K562 (cell line): Measurements from ENCODE around the gene ACTN1.

Experiments
- BCLAF1 ChIP-seq, 2 experiments: fragments of 450-650 bp in 1 of 2; IDR thresholded peaks; 2 replicates each; pipeline ENCODE4 v1.6.1; 2011 to 2017; ENCODE audit warnings: low read depth in 2 of 2, antibody characterized with exemption in 1 of 2, borderline replicate concordance in 1 of 2, low read length in 1 of 2, mild to moderate bottlenecking in 1 of 2, mixed read lengths in 1 of 2; ENCODE audit not compliant: control insufficient read depth in 1 of 2
- CTCF ChIP-seq, 3 experiments: IDR thresholded peaks in 2 of 3; conservative IDR thresholded peaks in 1 of 3; 2 replicates each; pipeline ENCODE4 v1.5.1; 2011 to 2012; ENCODE audit warnings: low read length in 3 of 3, mild to moderate bottlenecking in 3 of 3, control low read depth in 2 of 3, improper control_type of control experiment in 1 of 3, inconsistent platforms in 1 of 3, low read depth in 1 of 3, mixed read lengths in 1 of 3, moderate library complexity in 1 of 3; ENCODE audit not compliant: insufficient read depth in 2 of 3
- EZH2 ChIP-seq: IDR thresholded peaks from 2 replicates; pipeline ENCODE4 v1.6.1; 2012; ENCODE audit warnings: low read depth, mild to moderate bottlenecking, inconsistent platforms, low read length, borderline replicate concordance
- IRF1 ChIP-seq: sonication (generic); formaldehyde crosslinking; IDR thresholded peaks from 2 replicates; pipeline ENCODE4 v1.8.0; 2022; ENCODE audit warnings: missing genetic modification reagents, mild to moderate bottlenecking, borderline replicate concordance
- MLLT1 ChIP-seq, 2 experiments: fragments of 450-650 bp; IDR thresholded peaks; 2 replicates each; pipeline ENCODE4 v1.6.1; 2016
- MTF1 ChIP-seq: fragments of 250-450 bp; sonication (Bioruptor Pico); IDR thresholded peaks from 2 replicates; pipeline ENCODE4 v1.9.0; 2021; ENCODE audit warnings: moderate library complexity, mild to moderate bottlenecking, inconsistent platforms, borderline replicate concordance
- NR3C1 ChIP-seq: sonication (generic); formaldehyde crosslinking; IDR thresholded peaks from 2 replicates; pipeline ENCODE4 v1.8.1; 2022; ENCODE audit warnings: missing genetic modification reagents
- PATZ1 ChIP-seq: fragments of 250-450 bp; sonication (Bioruptor Pico); IDR thresholded peaks from 2 replicates; pipeline ENCODE4 v1.5.0; 2020; ENCODE audit warnings: mild to moderate bottlenecking, borderline replicate concordance
- TRIM28 ChIP-seq: fragments of 450-650 bp; IDR thresholded peaks from 2 replicates; pipeline ENCODE4 v1.6.1; 2017
- ZNF695 ChIP-seq: fragments of 450-650 bp; formaldehyde crosslinking; IDR thresholded peaks from 2 replicates; pipeline ENCODE4 v1.4.0; 2020; ENCODE audit warnings: mild to moderate bottlenecking, moderate library complexity

- no peak for TF ChIP-seq ZNF695
- TF ChIP-seq MLLT1 (IDR thresholded peaks at IDR 0.05) = peak in 1 of 2 experiments; percentile 70; a peak in 1 of 4 replicates
- no peak for TF ChIP-seq MTF1
- no peak for TF ChIP-seq CTCF (IDR thresholded peaks at IDR 0.05 in 2 of 3, conservative IDR thresholded peaks at IDR 0.05 in 1 of 3; ENCODE audit: insufficient read depth in 2 of 3, low read depth in 1 of 3, low read length in 3 of 3)
- no peak for TF ChIP-seq IRF1
- no peak for TF ChIP-seq TRIM28
- TF ChIP-seq BCLAF1 (IDR thresholded peaks at IDR 0.05; ENCODE audit: borderline replicate concordance in 1 of 2, control insufficient read depth in 1 of 2, low read depth in 2 of 2, low read length in 1 of 2) = no peak
- TF ChIP-seq EZH2 = no peak
- TF ChIP-seq NR3C1 = no peak
- TF ChIP-seq PATZ1 (CRISPR knock-in tag) = no peak
These were observed 22.4 kb downstream of the ACTN1 start for GRCh38 chr14:68956724-68957123.
